Natural killer cell treated with Interleukin-12 subunit alpha and Interleukin-12 subunit beta and Interleukin-15 and Interleukin-18, amount 100 ng/mL, for 72 hours (primary cell): ENCODE results near the gene RNF112. TPM values are rescaled to one million over a fixed set of nuclear protein-coding genes. Genes with fewer than 3 reads are reported as not detected.
A peak's percentile ranks its signal among the peaks of the same experiment; 100 is the strongest.

ENCODE experiments used
- ATAC-seq, 2 donors: fragments of 150-1000 bp; cut with Tn5 transposase in 1 of 2; sonication (Bioruptor Pico), chemical (Tn5 transposase) in 1 of 2; 2 replicates each; pipeline ENCODE4 v1.10.0; 2021
- DNase-seq: peaks from one replicate; pipeline ENCODE4 v3.0.0; 2022; ENCODE audit warnings: low spot score
- H3K27ac Mint-ChIP-seq, 2 donors: 1 replicate in 1 of 2; 2 replicates in 1 of 2; pipeline ENCODE4 v1.8.0; 2022; ENCODE audit warnings: mixed read lengths in 2 of 2, mild to moderate bottlenecking in 1 of 2, moderate library complexity in 1 of 2
- H3K27me3 Mint-ChIP-seq, 2 donors: 1 replicate in 1 of 2; 2 replicates in 1 of 2; pipeline ENCODE4 v1.8.0; 2022; ENCODE audit warnings: mixed read lengths in 2 of 2
- H3K36me3 Mint-ChIP-seq: one replicate; pipeline ENCODE4 v1.8.0; 2022; ENCODE audit warnings: mixed read lengths
- H3K4me1 Mint-ChIP-seq, 2 donors: 1 replicate in 1 of 2; 2 replicates in 1 of 2; pipeline ENCODE4 v1.8.0; 2022; ENCODE audit warnings: low read depth in 2 of 2, mixed read lengths in 2 of 2, mild to moderate bottlenecking in 1 of 2
- H3K4me3 Mint-ChIP-seq: one replicate; pipeline ENCODE4 v1.8.0; 2022; ENCODE audit warnings: mixed read lengths
- H3K9me3 Mint-ChIP-seq: 2 replicates; pipeline ENCODE4 v1.8.0; 2022; ENCODE audit warnings: mixed read lengths
- total RNA-seq, 2 donors: library from RNA; stranded (reverse); gene quantifications; one replicate each; pipeline ENCODE4 v1.2.3, GENCODE V29; 2022

RNF112 gene
- total RNA-seq, 2 donors from 2014 or later: 0.14 to 1.1 TPM

DNA sequence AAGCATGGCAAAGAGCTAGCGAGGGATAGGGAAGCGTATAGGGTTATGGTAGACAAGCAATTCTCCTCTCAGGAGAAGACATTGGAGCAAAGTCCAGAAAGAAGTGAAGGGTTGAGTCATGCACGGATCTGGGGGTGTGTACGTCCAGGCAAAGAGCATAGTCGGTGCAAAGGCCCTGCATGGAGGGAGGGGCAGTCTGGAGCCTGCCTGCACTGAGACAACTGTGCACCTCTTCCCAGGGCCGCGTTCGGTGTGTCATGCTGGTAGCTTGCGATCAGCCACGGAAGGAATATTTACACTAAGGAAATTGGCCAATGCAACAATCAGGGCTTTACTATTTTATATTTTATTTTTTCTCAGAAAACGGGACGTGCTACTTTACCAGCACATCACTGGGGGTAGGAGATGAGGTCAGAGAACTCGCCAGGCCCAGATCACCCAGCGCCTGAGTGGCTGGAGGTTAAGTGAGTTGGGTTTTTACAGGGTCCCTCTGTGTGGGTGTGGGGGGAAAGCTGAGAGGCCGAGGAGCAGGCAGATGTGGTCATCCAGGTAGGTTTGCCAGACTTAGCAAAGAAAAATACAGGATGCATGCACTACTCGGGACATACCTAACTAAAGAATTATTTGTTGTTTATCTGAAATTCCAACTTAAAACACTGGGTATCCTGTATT is 41.8 kb upstream of the RNF112 start:
- ATAC-seq (no peak), DNase-seq (no peak)
- peak overlapping the region; percentile 68 to 85 for H3K27ac Mint-ChIP-seq
- H3K27me3 Mint-ChIP-seq: no peaks in the 10 kb centered on the region
- no peaks in the 10 kb centered on the region for H3K36me3 Mint-ChIP-seq
- H3K9me3 Mint-ChIP-seq: peaks cover 3% of the 10 kb centered on the region
- peaks cover 48% of the 10 kb centered on the region in 2 donors for H3K4me1 Mint-ChIP-seq
- peak overlapping the region; percentile 55 for H3K4me3 Mint-ChIP-seq

DNA sequence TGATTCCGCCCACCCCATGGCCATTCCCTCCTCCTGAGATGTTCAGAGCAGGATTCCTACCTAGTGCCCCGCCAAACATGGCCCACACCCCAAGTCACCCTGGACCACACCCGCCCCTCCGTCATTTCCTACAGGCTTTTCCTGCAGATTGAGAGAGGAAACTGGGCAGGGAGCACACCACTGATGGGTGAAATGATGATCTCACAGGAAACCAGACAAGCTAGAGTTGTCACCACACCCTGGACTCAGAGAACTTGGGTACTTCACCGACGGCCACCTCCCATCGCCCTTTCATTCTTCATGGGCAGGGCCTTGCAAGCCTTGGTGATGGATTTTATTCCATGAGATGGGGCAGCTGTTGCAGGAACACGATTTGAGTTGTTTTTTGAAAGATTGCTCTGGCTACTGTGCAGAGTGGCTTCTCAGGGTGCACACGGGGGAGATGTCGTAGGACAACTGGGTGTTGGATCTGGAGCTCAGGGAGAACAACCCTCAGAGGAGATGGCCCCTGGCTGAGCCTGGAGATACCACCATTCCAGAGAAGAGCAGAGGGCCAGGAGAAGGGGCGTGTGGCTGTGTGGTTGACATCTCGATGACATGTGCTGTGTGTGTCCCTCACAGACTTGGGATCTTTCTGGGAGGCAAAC is 41.1 kb upstream of the RNF112 start:
- Mint-ChIP-seq H3K36me3 (no peaks in the 10 kb centered on the region), H3K27me3 (no peaks in the 10 kb centered on the region), H3K4me3 (peak overlapping the region; percentile 89), H3K27ac (peak overlapping the region; percentile 68 to 85), H3K4me1 (peaks cover 45 to 48% of the 10 kb centered on the region in 2 donors), H3K9me3 (peaks cover 3% of the 10 kb centered on the region)
- peak; percentile 72 for DNase-seq
- ATAC-seq: peak; percentile 80 to 83

DNA sequence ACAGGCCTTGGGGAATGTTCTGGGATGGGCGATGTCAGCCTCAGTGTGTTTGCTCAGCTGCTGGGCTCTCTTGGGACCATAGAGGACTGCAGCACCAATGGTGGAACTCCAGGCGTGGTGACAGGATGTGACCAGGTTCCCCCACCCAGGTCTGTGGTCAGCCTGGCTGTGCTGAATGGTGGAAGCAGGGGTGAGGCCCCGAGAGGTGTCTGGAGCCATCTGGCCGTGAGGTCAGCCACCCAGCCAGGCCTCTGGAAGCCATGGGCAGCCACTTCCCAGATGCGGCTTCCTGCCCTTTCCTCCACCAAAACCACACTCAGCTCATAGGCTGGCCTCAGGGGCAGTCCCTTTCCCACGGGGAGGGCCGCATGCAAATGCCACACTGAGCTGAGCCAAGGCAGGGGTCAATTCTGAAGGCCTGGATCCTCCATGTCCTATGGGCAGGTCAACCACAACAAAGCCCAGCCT is 40.5 kb upstream of the RNF112 start:
- peak; percentile 62 to 77 for ATAC-seq
- H3K9me3 Mint-ChIP-seq: peaks cover 3% of the 10 kb centered on the region
- no peaks in the 10 kb centered on the region for H3K27me3 Mint-ChIP-seq
- DNase-seq: peak; percentile 73
- H3K4me1 Mint-ChIP-seq: peaks cover 45 to 48% of the 10 kb centered on the region in 2 donors
- peak overlapping the region; percentile 89 for H3K4me3 Mint-ChIP-seq
- H3K27ac Mint-ChIP-seq: peak overlapping the region; percentile 68 to 85
- no peaks in the 10 kb centered on the region for H3K36me3 Mint-ChIP-seq

DNA sequence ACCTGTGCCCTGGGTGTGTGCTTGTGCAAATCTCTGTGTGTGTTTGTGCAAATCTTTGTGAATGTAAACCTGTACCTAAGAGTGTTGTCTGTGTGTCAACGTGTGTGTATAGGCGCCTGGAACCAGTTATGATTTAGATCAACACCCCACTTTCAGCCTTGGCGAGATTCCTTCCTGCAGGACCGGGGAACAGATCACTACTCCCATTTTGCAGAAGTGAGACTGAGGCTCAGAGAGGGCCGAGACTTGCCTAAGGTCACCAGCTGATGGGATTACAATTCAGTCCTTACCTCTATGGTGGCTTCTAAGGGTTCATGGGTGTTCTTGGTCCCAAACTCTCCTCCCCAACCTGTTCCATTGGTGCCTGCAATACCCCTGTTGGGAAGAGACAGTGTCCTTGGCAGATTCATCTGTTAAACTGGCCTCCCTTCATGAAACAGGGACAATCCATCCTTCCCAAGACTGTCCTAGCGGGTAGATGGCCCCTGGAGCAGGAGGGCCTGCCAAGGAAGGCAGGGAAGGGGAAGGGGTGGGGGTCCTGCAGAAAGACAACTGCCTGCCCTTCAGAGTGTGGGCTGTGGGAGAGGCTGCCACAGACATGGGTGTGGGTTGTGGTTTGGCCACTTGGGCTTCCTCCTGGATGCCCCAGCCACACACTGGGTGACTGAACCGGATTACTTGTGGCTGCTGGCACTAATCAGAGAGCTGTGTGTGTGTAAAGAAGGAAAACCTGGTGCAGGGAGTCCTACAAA is 39.6 kb upstream of the RNF112 start:
- H3K27me3 Mint-ChIP-seq: no peaks in the 10 kb centered on the region
- no peak for DNase-seq
- no peaks in the 10 kb centered on the region for H3K36me3 Mint-ChIP-seq
- ATAC-seq: peak; percentile 24 to 41
- H3K4me3 Mint-ChIP-seq: peak overlapping the region; percentile 89
- H3K9me3 Mint-ChIP-seq: peaks cover 3% of the 10 kb centered on the region
- peaks cover 48 to 52% of the 10 kb centered on the region in 2 donors for H3K4me1 Mint-ChIP-seq
- peak overlapping the region in 1 of 2 donors; percentile 23 for H3K27ac Mint-ChIP-seq

DNA sequence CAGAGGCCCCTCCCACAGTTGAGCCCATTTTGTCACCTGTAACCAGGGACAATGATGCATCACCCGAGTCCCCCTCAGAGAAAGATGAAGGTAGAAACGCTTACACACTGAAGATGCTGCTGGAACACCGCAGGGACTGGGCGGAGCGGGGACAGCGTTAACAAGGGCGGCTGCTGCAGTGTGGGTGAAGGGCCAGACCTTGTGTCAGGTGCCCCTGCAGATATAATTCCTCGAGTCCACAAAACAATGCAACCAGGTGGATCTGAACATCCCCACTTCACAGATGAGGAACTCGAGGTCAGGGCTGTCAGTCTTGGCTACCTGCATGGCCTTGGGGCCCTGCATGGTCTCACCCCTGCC is 39.0 kb upstream of the RNF112 start:
- ATAC-seq (no peak), DNase-seq (no peak)
- peak overlapping the region; percentile 54 for H3K4me3 Mint-ChIP-seq
- peak overlapping the region in 1 of 2 donors; percentile 23 for H3K27ac Mint-ChIP-seq
- H3K4me1 Mint-ChIP-seq: peaks cover 52 to 57% of the 10 kb centered on the region in 2 donors
- H3K27me3 Mint-ChIP-seq: no peaks in the 10 kb centered on the region
- H3K9me3 Mint-ChIP-seq: peaks cover 3% of the 10 kb centered on the region
- no peaks in the 10 kb centered on the region for H3K36me3 Mint-ChIP-seq

DNA sequence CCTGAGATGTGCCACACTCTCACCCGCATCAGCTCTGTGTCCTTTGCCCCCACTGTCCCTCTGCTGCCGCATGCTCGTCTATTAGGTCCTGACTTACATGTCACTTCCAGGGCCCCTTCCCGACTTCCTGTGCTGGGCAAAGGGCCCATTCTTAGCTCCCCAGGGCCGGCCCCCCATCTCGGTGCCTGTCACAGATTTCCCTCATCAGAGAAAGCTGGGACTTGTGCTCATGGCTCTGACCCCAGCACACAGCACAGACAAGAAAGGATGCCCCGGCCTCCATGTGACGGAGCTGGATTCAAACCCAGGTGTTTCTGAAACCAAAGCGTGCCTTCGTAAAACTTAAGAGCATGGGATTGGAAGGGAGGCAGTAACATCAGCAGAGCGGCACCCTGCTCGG is 38.6 kb upstream of the RNF112 start:
- Mint-ChIP-seq H3K27me3 (no peaks in the 10 kb centered on the region), H3K4me3 (peak overlapping the region; percentile 54), H3K9me3 (peaks cover 3% of the 10 kb centered on the region), H3K36me3 (no peaks in the 10 kb centered on the region), H3K4me1 (peaks cover 55 to 60% of the 10 kb centered on the region in 2 donors), H3K27ac (no peak overlapping the region)
- DNase-seq: no peak
- no peak for ATAC-seq

DNA sequence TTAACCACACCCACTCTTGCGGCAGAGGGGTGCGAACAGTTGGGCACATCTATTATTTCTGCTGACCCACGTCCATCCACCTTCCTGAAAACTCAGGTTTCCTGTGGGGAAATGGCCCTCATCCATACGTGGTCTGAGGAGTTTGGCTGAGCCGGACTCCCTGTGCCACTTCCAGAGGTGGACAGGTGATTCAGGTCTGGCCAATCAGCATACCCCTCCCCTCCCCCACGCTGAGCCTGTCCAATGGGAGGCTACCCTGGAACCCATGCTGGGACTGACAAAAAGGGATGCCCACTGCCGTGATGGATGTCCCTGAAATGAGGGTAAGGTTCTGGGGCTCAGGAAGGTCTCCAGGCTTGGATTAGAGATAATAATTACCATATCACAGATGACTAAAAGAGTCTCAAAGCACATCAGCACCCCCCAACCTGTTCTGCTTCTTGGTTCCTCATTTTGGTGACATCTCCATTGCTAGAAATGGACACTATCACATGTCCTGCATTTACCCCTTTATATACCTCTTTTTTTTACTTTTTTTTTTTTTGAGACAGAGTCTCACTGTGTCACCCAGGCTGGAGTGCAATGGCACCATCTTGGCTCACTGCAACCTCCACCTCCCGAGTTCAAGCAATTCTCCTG is 38.0 kb upstream of the RNF112 start:
- no peaks in the 10 kb centered on the region for H3K27me3 Mint-ChIP-seq
- H3K36me3 Mint-ChIP-seq: no peaks in the 10 kb centered on the region
- peaks cover 55 to 60% of the 10 kb centered on the region in 2 donors for H3K4me1 Mint-ChIP-seq
- peaks cover 3% of the 10 kb centered on the region for H3K9me3 Mint-ChIP-seq
- H3K4me3 Mint-ChIP-seq: peak overlapping the region; percentile 54
- DNase-seq: no peak
- H3K27ac Mint-ChIP-seq: no peak overlapping the region
- ATAC-seq: no peak

DNA sequence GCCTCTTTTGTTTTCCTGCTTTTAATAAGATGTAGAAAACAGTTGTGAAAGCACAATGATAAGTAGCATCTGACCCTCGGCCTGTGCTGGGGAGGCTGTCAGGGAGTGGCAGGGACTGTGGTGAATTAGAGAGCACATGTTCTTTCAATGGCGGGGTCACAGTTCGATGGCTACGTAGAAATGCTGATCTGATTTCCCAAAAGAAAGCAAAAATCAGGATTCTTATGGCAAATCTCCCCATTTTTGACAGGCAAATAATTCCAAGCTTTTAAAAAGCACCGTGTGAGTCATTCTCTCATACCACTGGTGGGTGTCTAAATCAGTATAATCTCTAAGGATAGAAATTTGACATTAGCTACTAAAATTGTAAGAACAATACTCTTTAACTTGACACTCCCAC is 36.9 kb upstream of the RNF112 start:
- H3K27ac Mint-ChIP-seq: no peak overlapping the region
- peaks cover 3% of the 10 kb centered on the region for H3K9me3 Mint-ChIP-seq
- ATAC-seq (no peak), DNase-seq (no peak)
- no peak overlapping the region for H3K4me3 Mint-ChIP-seq
- no peaks in the 10 kb centered on the region for H3K27me3 Mint-ChIP-seq
- peaks cover 50 to 52% of the 10 kb centered on the region in 2 donors for H3K4me1 Mint-ChIP-seq
- H3K36me3 Mint-ChIP-seq: no peaks in the 10 kb centered on the region

DNA sequence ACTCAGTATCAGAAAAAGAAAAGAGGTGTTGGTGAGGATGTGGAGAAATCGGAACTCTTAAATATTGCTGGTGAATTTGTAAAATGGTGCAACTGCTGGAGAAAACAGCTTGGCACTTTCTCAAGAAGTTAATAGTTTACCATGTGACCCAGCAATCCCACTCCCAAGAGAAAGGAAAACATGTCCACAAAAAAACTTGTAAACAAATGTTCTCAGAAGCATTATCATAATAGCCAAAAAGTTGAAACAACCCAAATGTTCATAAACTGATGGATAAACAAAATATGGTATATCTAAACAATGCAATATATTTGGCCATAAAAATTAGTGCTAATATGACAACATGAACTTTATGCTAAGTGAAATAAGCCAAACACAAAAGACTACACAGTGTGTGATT is 35.3 kb upstream of the RNF112 start:
- H3K4me3 Mint-ChIP-seq: peak overlapping the region; percentile 64
- no peaks in the 10 kb centered on the region for H3K27me3 Mint-ChIP-seq
- peaks cover 43 to 46% of the 10 kb centered on the region in 2 donors for H3K4me1 Mint-ChIP-seq
- H3K9me3 Mint-ChIP-seq: no peaks in the 10 kb centered on the region
- no peak for DNase-seq
- H3K27ac Mint-ChIP-seq: no peak overlapping the region
- no peak for ATAC-seq
- H3K36me3 Mint-ChIP-seq: no peaks in the 10 kb centered on the region

DNA sequence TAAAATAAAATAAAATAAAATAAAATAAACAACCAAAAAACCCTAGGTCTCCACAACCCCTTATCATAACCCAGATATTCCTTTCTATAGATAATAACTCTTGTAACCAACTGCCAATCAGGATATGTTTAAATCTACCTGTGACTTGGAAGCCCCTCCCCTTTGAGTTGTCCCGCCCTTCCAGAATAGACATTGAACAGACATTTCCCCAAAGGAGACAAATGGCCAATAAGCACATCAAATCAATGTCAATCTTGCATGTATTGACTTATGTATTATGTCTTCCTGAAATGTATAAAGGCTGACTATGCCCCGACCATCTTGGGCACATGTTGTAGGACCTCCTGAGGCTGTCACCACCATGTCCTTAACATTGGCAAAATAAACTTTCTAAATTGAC is 34.2 kb upstream of the RNF112 start:
- DNase-seq: no peak
- H3K27ac Mint-ChIP-seq: peak overlapping the region; percentile 93 to 97
- H3K36me3 Mint-ChIP-seq: no peaks in the 10 kb centered on the region
- no peak for ATAC-seq
- peaks cover 33 to 38% of the 10 kb centered on the region in 2 donors for H3K4me1 Mint-ChIP-seq
- H3K4me3 Mint-ChIP-seq: peak overlapping the region; percentile 92
- no peaks in the 10 kb centered on the region for H3K27me3 Mint-ChIP-seq
- no peaks in the 10 kb centered on the region for H3K9me3 Mint-ChIP-seq

DNA sequence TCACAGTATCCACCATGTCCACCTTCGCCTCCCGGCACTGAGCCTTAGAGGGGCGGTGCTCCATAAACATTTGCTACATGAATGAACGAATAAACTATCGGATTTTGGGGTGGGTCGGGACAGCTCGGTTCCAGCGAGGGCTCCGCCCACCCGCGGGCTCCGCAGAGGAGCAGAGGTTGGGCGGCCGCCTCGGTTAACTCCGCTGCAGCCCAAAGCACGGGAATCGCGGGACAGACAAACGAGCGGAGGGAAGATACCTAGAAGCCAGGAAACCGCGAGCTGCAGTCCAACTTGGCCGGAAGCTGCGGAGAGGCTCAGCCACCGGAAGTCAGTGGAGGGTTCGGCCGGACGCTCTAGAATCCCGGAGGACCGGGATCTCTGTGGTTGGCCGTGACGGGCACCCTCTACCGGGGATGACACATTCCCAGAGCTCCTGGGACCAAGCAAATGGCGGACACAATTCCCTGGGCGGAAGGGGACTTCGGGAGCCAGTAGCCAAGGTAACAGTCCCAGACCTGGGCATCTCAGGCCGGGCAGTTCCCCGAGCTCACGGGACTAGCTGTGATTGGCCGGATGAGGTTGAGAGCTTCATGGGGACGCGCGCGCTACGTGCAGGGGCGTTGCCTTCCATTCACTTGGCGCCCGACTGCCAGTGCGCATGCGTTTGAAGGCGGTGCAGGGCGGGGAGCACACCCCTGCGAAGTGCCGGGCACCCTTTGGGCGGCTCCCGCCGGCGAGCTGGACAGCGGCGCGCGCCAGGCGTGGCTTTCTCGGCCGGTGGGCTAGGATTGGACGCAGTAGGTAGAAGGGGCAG is 33.2 kb upstream of the RNF112 start:
- DNase-seq (peak; percentile 100), ATAC-seq (peak; percentile 98)
- Mint-ChIP-seq H3K27me3 (no peaks in the 10 kb centered on the region), H3K27ac (peak overlapping the region; percentile 93 to 97), H3K9me3 (no peaks in the 10 kb centered on the region), H3K36me3 (no peaks in the 10 kb centered on the region), H3K4me3 (peak overlapping the region; percentile 92), H3K4me1 (peaks cover 25 to 33% of the 10 kb centered on the region in 2 donors)

DNA sequence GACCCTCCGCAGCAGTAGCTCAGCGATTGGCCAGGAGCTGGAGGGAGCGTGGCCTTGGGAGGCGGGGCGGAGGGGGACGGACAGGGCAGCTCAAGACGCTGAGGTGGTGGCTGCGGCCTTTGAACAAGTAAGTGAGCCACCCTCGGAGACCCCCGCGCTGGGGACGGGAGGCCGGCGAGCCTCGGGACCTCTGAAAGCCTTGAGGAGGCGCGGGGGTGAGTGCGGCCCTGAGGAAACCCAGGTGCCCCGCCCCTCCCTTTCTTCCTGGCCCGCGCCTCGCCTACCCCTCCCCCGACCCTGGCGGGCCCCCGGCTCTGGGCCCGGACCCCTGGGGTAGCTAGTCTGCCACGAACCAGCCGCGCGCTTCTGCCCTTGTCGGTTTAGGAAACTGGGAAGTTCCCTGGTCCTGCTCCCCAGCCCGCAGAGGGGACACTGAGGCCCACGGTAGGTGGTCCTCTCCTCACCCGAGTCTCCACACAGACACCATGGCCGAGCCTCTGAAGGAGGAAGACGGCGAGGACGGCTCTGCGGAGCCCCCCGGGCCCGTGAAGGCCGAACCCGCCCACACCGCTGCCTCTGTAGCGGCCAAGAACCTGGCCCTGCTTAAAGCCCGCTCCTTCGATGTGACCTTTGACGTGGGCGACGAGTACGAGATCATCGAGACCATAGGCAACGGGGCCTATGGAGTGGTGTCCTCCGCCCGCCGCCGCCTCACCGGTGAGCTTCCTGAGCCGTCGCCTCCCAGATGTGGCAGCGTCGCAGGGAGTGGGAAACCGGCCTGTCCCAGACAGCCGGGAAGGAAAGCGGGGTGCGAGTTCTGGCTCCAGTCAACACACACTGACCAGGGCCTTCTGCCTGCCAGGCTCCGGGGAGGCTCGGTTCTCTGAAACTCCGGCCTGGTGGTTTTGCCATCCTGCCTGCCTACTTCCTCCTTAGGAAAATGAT is 32.3 kb upstream of the RNF112 start, which contains the start of gene MAPK7:
Gene MAPK7 (plus strand): TSS at position 83 of the 945 bp plus-strand sequence. CDS start 403 bp downstream, at position 486.
- Mint-ChIP-seq H3K27me3 (no peaks in the 10 kb centered on the region), H3K36me3 (no peaks in the 10 kb centered on the region), H3K4me1 (peaks cover 26 to 32% of the 10 kb centered on the region in 2 donors), H3K4me3 (peak within 1 kb of the TSS; percentile 92), H3K9me3 (no peaks in the 10 kb centered on the region), H3K27ac (peak within 1 kb of the TSS; percentile 93 to 97)
- DNase-seq (peak; percentile 49), ATAC-seq (peak; percentile 7 to 9)
